ENCODE data around the gene UNC80. TPM values are rescaled to one million over a fixed set of nuclear protein-coding genes. Genes with fewer than 3 reads are reported as not detected.

UNC80 gene
- total RNA-seq, 3 donors from 2014 or later (not counting 1 experiment from before 2014, with no cell fraction given), result not detected

GRCh38 chr2:209943776-209944175, 172.1 kb downstream of the UNC80 start:
- Mint-ChIP-seq H3K4me1 (no peaks in the 10 kb centered on the region), H3K4me3 (no peak overlapping the region), H3K9me3 (peaks cover 0 to 3% of the 10 kb centered on the region in 2 donors), H3K36me3 (no peaks in the 10 kb centered on the region), H3K27ac (no peak overlapping the region), H3K27me3 (ENCODE audit: low read depth in 2 of 2) (peaks cover 6 to 8% of the 10 kb centered on the region in 2 donors)
- DNase-seq, result no peak
- no peak overlapping the region for H3K27ac ChIP-seq (ENCODE audit: low read length)
- no peak overlapping the region for H3K4me3 ChIP-seq (ENCODE audit: low read length)
- ATAC-seq, result no peak
- intact Hi-C loops (cut with micrococcal nuclease), result no loop called here
- no peaks in the 10 kb centered on the region for H3K4me1 ChIP-seq (ENCODE audit: control insufficient read depth, insufficient read depth, low read length)
- TF ChIP-seq CTCF (IDR thresholded peaks at IDR 0.05), result no peak
- H3K36me3 ChIP-seq (ENCODE audit: control insufficient read depth, insufficient read depth, low read length), result no peaks in the 10 kb centered on the region
- no peaks in the 10 kb centered on the region for H3K27me3 ChIP-seq (ENCODE audit: control insufficient read depth, insufficient read depth, low read length)
- no peaks in the 10 kb centered on the region for H3K9me3 ChIP-seq (ENCODE audit: control insufficient read depth, insufficient read depth, low read length)

- H3K36me3 Mint-ChIP-seq, result no peaks in the 10 kb centered on the region
These were observed 174.9 kb downstream of the UNC80 start for GRCh38 chr2:209946539-209946938.

DNA sequence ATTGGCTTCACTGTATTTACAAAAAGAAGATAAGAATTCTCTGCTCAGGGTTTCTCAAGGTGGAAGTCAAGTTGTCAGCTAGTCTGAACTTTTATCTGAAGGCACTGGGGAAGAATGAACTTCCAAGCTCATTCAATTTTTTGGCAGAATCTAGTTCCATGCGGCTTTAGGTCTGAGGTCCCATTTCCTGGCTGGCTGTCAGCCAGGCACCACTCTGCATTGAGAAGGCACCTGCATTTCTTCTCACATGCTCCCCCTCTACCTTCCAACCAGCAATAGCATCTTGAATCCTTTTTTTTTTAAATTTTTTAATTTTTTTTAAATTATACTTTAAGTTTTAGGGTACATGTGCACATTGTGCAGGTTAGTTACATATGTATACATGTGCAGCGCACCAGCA, 184.6 kb downstream of the UNC80 start:
- H3K36me3 Mint-ChIP-seq, result no peaks in the 10 kb centered on the region
- H3K4me1 Mint-ChIP-seq, result no peaks in the 10 kb centered on the region
- DNase-seq, result no peak
- Histone ChIP-seq H3K36me3 (ENCODE audit: control insufficient read depth, insufficient read depth, low read length) (no peaks in the 10 kb centered on the region), H3K27me3 (ENCODE audit: control insufficient read depth, insufficient read depth, low read length) (no peaks in the 10 kb centered on the region), H3K27ac (ENCODE audit: low read length) (no peak overlapping the region), H3K4me1 (ENCODE audit: control insufficient read depth, insufficient read depth, low read length) (no peaks in the 10 kb centered on the region), H3K4me3 (ENCODE audit: low read length) (no peak overlapping the region), H3K9me3 (ENCODE audit: control insufficient read depth, insufficient read depth, low read length) (no peaks in the 10 kb centered on the region)
- peaks cover 0 to 24% of the 10 kb centered on the region in 2 donors for H3K27me3 Mint-ChIP-seq (ENCODE audit: low read depth in 2 of 2)
- no peak for ATAC-seq
- no peak overlapping the region for H3K4me3 Mint-ChIP-seq
- TF ChIP-seq CTCF (IDR thresholded peaks at IDR 0.05), result no peak
- no peaks in the 10 kb centered on the region for H3K9me3 Mint-ChIP-seq
- no peak overlapping the region for H3K27ac Mint-ChIP-seq
- intact Hi-C loops (cut with micrococcal nuclease), result no loop called here
- WGBS (ENCODE audit: insufficient coverage), result 57% methylated on average over 2 of the region's 2 CpGs

More at GRCh38 chr2:209946539-209946938, 174.9 kb downstream of the UNC80 start:
- WGBS (ENCODE audit: insufficient coverage), result no CpG with 5 or more reads among the region's 1 CpG
- no peak for DNase-seq
- H3K27ac Mint-ChIP-seq, result no peak overlapping the region
- Histone ChIP-seq H3K4me1 (ENCODE audit: control insufficient read depth, insufficient read depth, low read length) (no peaks in the 10 kb centered on the region), H3K4me3 (ENCODE audit: low read length) (no peak overlapping the region), H3K9me3 (ENCODE audit: control insufficient read depth, insufficient read depth, low read length) (no peaks in the 10 kb centered on the region), H3K27me3 (ENCODE audit: control insufficient read depth, insufficient read depth, low read length) (no peaks in the 10 kb centered on the region), H3K36me3 (ENCODE audit: control insufficient read depth, insufficient read depth, low read length) (no peaks in the 10 kb centered on the region), H3K27ac (ENCODE audit: low read length) (no peak overlapping the region)
- peaks cover 0 to 3% of the 10 kb centered on the region in 2 donors for H3K9me3 Mint-ChIP-seq
- H3K27me3 Mint-ChIP-seq (ENCODE audit: low read depth in 2 of 2), result peaks cover under 1 to 7% of the 10 kb centered on the region in 2 donors
- ATAC-seq, result no peak
- no peak overlapping the region for H3K4me3 Mint-ChIP-seq
- no peak for TF ChIP-seq CTCF (IDR thresholded peaks at IDR 0.05)
- intact Hi-C loops (cut with micrococcal nuclease), result no loop called here
- H3K4me1 Mint-ChIP-seq, result no peaks in the 10 kb centered on the region

DNA sequence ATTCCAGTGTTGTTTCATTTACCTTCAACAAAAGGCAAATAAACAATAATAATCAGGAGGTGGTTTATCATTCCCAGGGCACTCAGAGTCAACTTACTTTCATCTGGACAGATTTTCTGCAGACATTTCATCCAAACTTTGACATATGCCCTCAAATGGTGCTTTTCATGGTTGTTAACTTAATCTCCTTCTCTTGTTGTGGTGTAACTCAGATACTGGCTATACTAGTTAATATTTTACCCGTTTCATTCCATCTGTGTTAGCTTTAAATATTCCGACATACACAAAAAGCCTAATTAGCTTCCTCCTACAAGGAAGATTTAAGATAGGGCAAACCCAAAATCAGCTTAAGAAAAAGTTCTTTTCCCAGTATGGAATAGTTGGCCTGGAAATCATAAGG, 186.4 kb downstream of the UNC80 start:
- no peak overlapping the region for H3K27ac ChIP-seq (ENCODE audit: low read length)
- Mint-ChIP-seq H3K9me3 (no peaks in the 10 kb centered on the region), H3K4me3 (no peak overlapping the region), H3K27me3 (ENCODE audit: low read depth in 2 of 2) (peaks cover 0 to 7% of the 10 kb centered on the region in 2 donors), H3K36me3 (no peaks in the 10 kb centered on the region), H3K27ac (no peak overlapping the region), H3K4me1 (no peaks in the 10 kb centered on the region)
- no peak for TF ChIP-seq CTCF (IDR thresholded peaks at IDR 0.05)
- no CpG with 5 or more reads among the region's 2 CpGs for WGBS (ENCODE audit: insufficient coverage)
- ATAC-seq (no peak), DNase-seq (no peak)
- intact Hi-C loops (cut with micrococcal nuclease), result no loop called here
- no peaks in the 10 kb centered on the region for H3K27me3 ChIP-seq (ENCODE audit: control insufficient read depth, insufficient read depth, low read length)
- H3K9me3 ChIP-seq (ENCODE audit: control insufficient read depth, insufficient read depth, low read length), result no peaks in the 10 kb centered on the region
- no peaks in the 10 kb centered on the region for H3K4me1 ChIP-seq (ENCODE audit: control insufficient read depth, insufficient read depth, low read length)
- H3K4me3 ChIP-seq (ENCODE audit: low read length), result no peak overlapping the region
- no peaks in the 10 kb centered on the region for H3K36me3 ChIP-seq (ENCODE audit: control insufficient read depth, insufficient read depth, low read length)

Measured in natural killer cell (primary cell).